Measurements from ENCODE around the gene DET1. TPM values are rescaled to one million over a fixed set of nuclear protein-coding genes. Genes with fewer than 3 reads are reported as not detected.
A peak's percentile ranks its signal among the peaks of the same experiment; 100 is the strongest.

DET1 gene
- total RNA-seq, 1 donor from 2014 or later: 3.2 TPM

- H3K36me3 ChIP-seq (ENCODE audit: control insufficient read depth, insufficient read depth, low read length): no peaks in the 10 kb centered on the region
- H3K27me3 ChIP-seq (ENCODE audit: control insufficient read depth, insufficient read depth, low read length): no peaks in the 10 kb centered on the region
- no peak for TF ChIP-seq CTCF (IDR thresholded peaks at IDR 0.05; ENCODE audit: insufficient read depth, low read length, severe bottlenecking)
- FAIRE-seq (no peak), DNase-seq (ENCODE audit: low read depth) (no peak)
- H3K4me3 ChIP-seq (ENCODE audit: low read depth, low read length): no peak overlapping the region
Observed at GRCh38 chr15:88579322-88579721, 32.8 kb upstream of the DET1 start.

- Histone ChIP-seq H3K36me3 (ENCODE audit: control insufficient read depth, insufficient read depth, low read length) (no peaks in the 10 kb centered on the region), H3K4me3 (ENCODE audit: low read depth, low read length) (no peak overlapping the region), H3K27me3 (ENCODE audit: control insufficient read depth, insufficient read depth, low read length) (no peaks in the 10 kb centered on the region)
- no peak for TF ChIP-seq CTCF (IDR thresholded peaks at IDR 0.05; ENCODE audit: insufficient read depth, low read length, severe bottlenecking)
- DNase-seq (ENCODE audit: low read depth): no peak
- peak; percentile 32 for FAIRE-seq
Observed at GRCh38 chr15:88574655-88575054, 28.2 kb upstream of the DET1 start.

- H3K4me3 ChIP-seq (ENCODE audit: low read depth, low read length): no peak overlapping the region
- TF ChIP-seq CTCF (IDR thresholded peaks at IDR 0.05; ENCODE audit: insufficient read depth, low read length, severe bottlenecking): no peak
- H3K27me3 ChIP-seq (ENCODE audit: control insufficient read depth, insufficient read depth, low read length): no peaks in the 10 kb centered on the region
- no peak for FAIRE-seq
- H3K36me3 ChIP-seq (ENCODE audit: control insufficient read depth, insufficient read depth, low read length): no peaks in the 10 kb centered on the region
- no peak for DNase-seq (ENCODE audit: low read depth)
Observed at GRCh38 chr15:88574077-88574476, 27.6 kb upstream of the DET1 start.

- FAIRE-seq: no peak
Observed at GRCh38 chr15:88571852-88572259, 25.4 kb upstream of the DET1 start.

DNA sequence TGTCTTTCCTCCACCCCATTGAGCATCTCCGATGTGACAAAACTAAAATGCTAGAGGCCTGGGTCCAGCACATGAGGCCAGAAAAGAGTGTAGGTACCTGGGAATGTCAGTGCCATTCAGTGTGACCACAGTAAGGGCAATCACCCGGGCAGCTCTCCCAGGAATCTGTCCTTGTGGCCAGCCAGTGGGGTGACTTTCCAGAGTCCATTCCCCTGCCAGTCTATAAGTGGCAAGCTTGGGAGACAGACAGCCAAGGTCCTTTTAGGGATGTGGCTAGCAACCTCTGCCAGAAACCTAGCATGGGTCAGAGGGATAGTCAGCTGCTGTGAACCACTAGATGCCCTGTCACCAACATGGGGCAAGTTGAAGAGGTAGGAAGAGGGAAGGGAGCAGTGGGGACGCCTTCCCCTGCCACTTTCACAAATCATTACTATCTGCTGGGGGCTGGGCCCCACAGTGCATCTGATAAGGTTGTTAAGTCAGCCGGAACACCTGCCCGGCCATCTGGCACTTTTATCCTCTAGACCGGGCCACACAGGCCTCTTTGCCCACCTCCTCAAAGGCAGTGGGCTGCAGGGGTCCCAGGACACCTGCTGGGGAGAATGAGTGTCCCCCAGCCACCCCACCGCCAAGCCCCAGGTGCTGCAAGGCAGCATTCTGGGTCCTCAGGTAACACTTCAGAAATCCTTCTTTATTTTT, 24.8 kb upstream of the DET1 start:
- no peak for TF ChIP-seq CTCF (IDR thresholded peaks at IDR 0.05; ENCODE audit: insufficient read depth, low read length, severe bottlenecking)
- no peaks in the 10 kb centered on the region for H3K27me3 ChIP-seq (ENCODE audit: control insufficient read depth, insufficient read depth, low read length)
- DNase-seq (ENCODE audit: low read depth): no peak
- no peaks in the 10 kb centered on the region for H3K36me3 ChIP-seq (ENCODE audit: control insufficient read depth, insufficient read depth, low read length)
- no peak overlapping the region for H3K4me3 ChIP-seq (ENCODE audit: low read depth, low read length)
- no peak for FAIRE-seq

More at GRCh38 chr15:88571852-88572259, 25.4 kb upstream of the DET1 start:
- Histone ChIP-seq H3K36me3 (ENCODE audit: control insufficient read depth, insufficient read depth, low read length) (no peaks in the 10 kb centered on the region), H3K27me3 (ENCODE audit: control insufficient read depth, insufficient read depth, low read length) (no peaks in the 10 kb centered on the region), H3K4me3 (ENCODE audit: low read depth, low read length) (no peak overlapping the region)
- no peak for DNase-seq (ENCODE audit: low read depth)
- no peak for TF ChIP-seq CTCF (IDR thresholded peaks at IDR 0.05; ENCODE audit: insufficient read depth, low read length, severe bottlenecking)

GRCh38 chr15:88568589-88568988, 22.1 kb upstream of the DET1 start:
- FAIRE-seq: no peak
- no peaks in the 10 kb centered on the region for H3K36me3 ChIP-seq (ENCODE audit: control insufficient read depth, insufficient read depth, low read length)
- no peak for TF ChIP-seq CTCF (IDR thresholded peaks at IDR 0.05; ENCODE audit: insufficient read depth, low read length, severe bottlenecking)
- H3K27me3 ChIP-seq (ENCODE audit: control insufficient read depth, insufficient read depth, low read length): no peaks in the 10 kb centered on the region
- no peak for DNase-seq (ENCODE audit: low read depth)
- H3K4me3 ChIP-seq (ENCODE audit: low read depth, low read length): no peak overlapping the region
